Measurements from ENCODE around the gene WDR41.
"Not testable (repeated sequence)": the region's sequence is repeated elsewhere in the genome, so short reads cannot be mapped to it uniquely, and the experiment has no call there.

The WDR41 gene

GRCh38 chr5:77402796-77403195 lies 89.3 kb downstream of the WDR41 start:
- DNase-seq = no peak

GRCh38 chr5:77400645-77401044 lies 91.5 kb downstream of the WDR41 start:
- no peak for DNase-seq

- DNase-seq = no peak
Observed at GRCh38 chr5:77398896-77399295, 93.2 kb downstream of the WDR41 start.

- no peak for DNase-seq
Observed at GRCh38 chr5:77398458-77398857, 93.7 kb downstream of the WDR41 start.

DNA sequence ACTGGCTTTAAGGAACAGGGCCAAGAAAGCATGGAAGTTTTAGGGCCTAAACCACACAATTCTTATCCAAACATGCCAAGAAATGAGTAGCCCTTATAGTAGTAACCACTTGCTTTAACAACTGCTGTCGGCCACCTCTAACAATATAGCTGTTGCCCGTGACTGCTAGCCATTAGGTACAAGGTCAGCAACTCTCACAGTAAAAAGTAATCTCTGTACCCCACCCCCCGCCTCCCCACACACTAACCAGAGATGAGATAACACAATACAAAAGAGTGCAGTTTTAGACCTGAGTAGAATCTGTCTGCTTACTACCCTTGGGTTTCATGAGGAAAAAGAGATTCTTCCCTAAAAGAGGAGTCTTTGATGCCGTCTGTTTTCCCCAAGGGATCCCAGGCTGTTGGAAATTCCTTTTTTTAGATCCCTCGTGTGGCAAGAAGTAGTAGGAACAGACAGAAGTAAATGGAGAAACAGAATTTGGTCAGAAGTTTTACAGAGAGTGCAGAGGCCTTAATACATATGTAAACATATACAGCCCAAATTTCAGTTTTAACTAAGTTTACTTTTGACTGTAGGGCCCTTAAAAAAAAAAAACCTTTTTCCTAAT lies 94.3 kb downstream of the WDR41 start:
- DNase-seq = no peak

DNA sequence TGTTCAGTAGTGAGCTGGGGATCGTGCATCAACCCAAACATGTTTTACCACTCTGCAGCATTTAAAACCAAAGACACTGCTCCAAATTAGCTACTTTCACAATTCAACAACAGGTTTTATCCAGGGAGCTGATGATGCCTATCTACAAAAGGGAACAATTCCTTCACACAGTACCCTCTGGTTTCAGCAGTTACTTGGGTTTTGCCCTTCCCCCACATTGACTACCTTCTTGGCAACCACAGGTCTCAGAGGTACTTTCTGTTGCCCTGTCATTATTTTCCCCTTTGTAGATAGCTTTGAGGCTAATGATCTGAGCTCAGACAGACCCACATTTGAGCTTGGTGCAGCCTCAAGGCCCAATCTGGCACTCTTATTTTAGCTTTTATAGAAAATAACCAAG lies 96.1 kb downstream of the WDR41 start:
- no peak for DNase-seq

DNA sequence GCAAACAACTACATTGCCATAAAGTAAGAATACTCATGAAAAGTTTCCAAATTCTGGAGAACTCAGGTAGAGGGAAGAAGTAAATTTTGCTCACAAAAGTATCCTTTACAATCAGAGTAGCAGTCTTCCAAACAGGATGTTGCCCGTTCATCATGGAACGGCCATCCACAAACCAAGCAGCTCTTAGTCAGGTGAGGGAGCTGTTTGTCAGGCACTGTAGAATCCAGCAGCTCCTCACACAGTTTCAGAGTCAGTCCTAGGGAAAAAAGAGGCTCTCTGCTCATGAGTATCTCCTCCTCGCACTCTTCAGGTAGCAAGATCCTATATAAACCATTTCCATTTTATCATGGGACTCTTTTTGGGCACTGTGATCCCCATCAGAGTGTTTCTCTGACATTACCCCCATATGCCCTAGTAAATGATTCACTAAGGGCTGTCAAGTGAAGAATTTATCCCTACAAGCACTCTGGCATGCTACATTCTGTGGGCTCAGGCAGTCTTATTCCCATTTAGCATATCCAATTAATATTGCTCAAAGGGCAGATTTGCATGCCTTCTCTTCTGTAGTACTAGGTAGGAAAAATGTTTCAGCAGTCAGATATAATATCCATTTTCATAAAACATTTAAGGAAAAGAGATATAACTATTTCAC lies 97.9 kb downstream of the WDR41 start:
- DNase-seq = no peak

GRCh38 chr5:77391240-77391765 lies 100.8 kb downstream of the WDR41 start:
- DNase-seq = no peak

- no peak for DNase-seq
Observed at GRCh38 chr5:77390795-77391194, 101.3 kb downstream of the WDR41 start.

- no peak for DNase-seq
Observed at GRCh38 chr5:77390221-77390620, 101.9 kb downstream of the WDR41 start.

- no peak for DNase-seq
Observed at GRCh38 chr5:77389746-77390145, 102.4 kb downstream of the WDR41 start.

DNA sequence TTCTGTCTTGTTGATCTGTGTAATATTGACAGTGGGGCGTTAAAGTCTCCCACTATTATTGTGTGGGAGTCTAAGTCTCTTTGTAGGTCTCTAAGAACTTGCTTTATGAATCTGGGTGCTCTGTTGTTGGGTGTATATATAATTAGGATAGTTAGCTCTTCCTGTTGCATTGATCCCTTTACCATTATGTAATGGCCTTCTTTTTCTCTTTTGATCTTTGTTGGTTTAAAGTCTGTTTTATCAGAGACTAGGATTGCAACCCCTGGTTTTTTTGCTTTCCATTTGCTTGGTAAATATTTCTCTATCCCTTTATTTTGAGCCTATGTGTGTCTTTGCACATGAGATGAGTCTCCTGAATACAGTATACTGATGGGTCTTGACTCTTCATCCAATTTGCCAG lies 105.8 kb downstream of the WDR41 start:
- DNase-seq = not testable (repeated sequence)

DNA sequence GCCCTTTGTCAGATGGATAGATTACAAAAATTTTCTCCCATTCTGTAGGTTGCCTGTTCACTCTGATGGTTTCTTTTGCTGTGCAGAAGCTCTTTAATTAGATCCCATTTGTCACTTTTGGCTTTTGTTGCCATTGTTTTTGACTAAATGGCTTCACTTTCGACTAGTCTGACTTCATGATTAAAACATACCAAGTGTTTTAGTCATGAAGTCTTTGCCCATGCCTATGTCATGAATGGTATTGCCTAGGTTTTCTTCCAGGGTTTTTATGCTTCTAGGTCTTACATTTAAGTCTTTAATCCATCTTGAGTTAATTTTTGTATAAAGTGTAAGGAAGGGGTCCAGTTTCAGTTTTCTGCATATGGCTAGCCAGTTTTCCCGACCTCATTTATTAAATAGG lies 108.8 kb downstream of the WDR41 start:
- DNase-seq = not testable (repeated sequence)
